Osteoblast (primary cell): ENCODE data around the gene SCGN. TPM values are rescaled to one million over a fixed set of nuclear protein-coding genes. Genes with fewer than 3 reads are reported as not detected.
"Not testable (repeated sequence)": the region's sequence is repeated elsewhere in the genome, so short reads cannot be mapped to it uniquely, and the experiment has no call there.

Experiments used
- DNase-seq: peaks from one replicate; pipeline ENCODE4 v3.0.0; 2011; ENCODE audit warnings: low spot score, mixed read lengths; ENCODE audit not compliant: insufficient read length; ENCODE audit errors: missing footprints
- H2AFZ ChIP-seq: 2 replicates; pipeline ENCODE4 v1.6.0; 2011; ENCODE audit warnings: mild to moderate bottlenecking, low read length
- H3K27ac ChIP-seq: 2 replicates; pipeline ENCODE4 v1.5.1; 2011; ENCODE audit warnings: mild to moderate bottlenecking, low read depth, low read length, moderate library complexity
- H3K27me3 ChIP-seq: 2 replicates; pipeline ENCODE4 v1.6.0; 2012; ENCODE audit warnings: mild to moderate bottlenecking, control low read depth, inconsistent platforms, low read length, moderate library complexity; ENCODE audit not compliant: insufficient read depth
- H3K36me3 ChIP-seq: 2 replicates; pipeline ENCODE4 v1.5.1; 2011; ENCODE audit warnings: mild to moderate bottlenecking, low read length, control low read depth, moderate library complexity; ENCODE audit not compliant: insufficient read depth
- H3K4me1 ChIP-seq: 2 replicates; pipeline ENCODE4 v1.5.1; 2011; ENCODE audit warnings: mild to moderate bottlenecking, low read length, control low read depth, moderate library complexity; ENCODE audit not compliant: insufficient read depth
- H3K4me2 ChIP-seq: 2 replicates; pipeline ENCODE4 v1.6.0; 2011; ENCODE audit warnings: mild to moderate bottlenecking, low read length; ENCODE audit not compliant: insufficient read depth
- H3K4me3 ChIP-seq: fragments of 200-600 bp; sonication (generic); 3 replicates; pipeline ENCODE4 v1.5.1; 2012; ENCODE audit warnings: mild to moderate bottlenecking, low read length, inconsistent platforms; ENCODE audit not compliant: insufficient read depth
- H3K79me2 ChIP-seq: 2 replicates; pipeline ENCODE4 v1.6.0; 2012; ENCODE audit warnings: mild to moderate bottlenecking, low read length, control low read depth, inconsistent platforms; ENCODE audit not compliant: insufficient read depth
- H3K9me3 ChIP-seq: 2 replicates; pipeline ENCODE4 v1.5.1; 2011; ENCODE audit warnings: low read depth, low read length, control low read depth
- H4K20me1 ChIP-seq: 2 replicates; pipeline ENCODE4 v1.6.0; 2012; ENCODE audit warnings: mild to moderate bottlenecking, low read length, control low read depth; ENCODE audit not compliant: insufficient read depth
- total RNA-seq: library from RNA; depleted of rRNA; stranded (reverse); fragments of >200 nt; gene quantifications from 2 replicates; pipeline ENCODE4 v1.2.3, GENCODE V29; 2012
- TF ChIP-seq, protein P1 (sequence below): IDR thresholded peaks from 2 replicates; pipeline ENCODE4 v1.5.1; 2011; ENCODE audit warnings: mild to moderate bottlenecking, low read depth, low read length, moderate library complexity; ENCODE audit errors: extremely low read depth

SCGN gene
- total RNA-seq, 1 donor = not detected

DNA sequence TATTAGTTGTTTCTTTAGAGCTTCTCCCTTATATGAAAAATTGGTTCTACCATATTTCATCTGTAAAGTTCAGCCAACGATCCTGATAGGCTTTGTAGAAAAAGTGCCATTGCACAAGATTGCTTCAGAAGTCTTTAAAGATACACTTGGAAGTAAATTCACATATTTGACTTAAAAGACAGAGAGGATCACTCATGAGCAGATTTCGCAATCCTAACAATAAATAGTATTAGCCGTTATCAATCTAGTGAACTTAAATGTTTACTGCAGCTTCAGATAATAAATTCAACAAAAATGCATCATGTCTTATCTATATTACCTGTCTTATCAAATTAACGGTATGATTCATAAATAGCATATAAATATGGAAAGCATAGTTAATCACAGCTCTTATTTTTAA lies 93.8 kb downstream of the SCGN start:
- H3K4me2 ChIP-seq = no peak overlapping the region
- no peak overlapping the region for H3K4me3 ChIP-seq
- no peaks in the 10 kb centered on the region for H3K36me3 ChIP-seq
- TF ChIP-seq, protein P1, sequence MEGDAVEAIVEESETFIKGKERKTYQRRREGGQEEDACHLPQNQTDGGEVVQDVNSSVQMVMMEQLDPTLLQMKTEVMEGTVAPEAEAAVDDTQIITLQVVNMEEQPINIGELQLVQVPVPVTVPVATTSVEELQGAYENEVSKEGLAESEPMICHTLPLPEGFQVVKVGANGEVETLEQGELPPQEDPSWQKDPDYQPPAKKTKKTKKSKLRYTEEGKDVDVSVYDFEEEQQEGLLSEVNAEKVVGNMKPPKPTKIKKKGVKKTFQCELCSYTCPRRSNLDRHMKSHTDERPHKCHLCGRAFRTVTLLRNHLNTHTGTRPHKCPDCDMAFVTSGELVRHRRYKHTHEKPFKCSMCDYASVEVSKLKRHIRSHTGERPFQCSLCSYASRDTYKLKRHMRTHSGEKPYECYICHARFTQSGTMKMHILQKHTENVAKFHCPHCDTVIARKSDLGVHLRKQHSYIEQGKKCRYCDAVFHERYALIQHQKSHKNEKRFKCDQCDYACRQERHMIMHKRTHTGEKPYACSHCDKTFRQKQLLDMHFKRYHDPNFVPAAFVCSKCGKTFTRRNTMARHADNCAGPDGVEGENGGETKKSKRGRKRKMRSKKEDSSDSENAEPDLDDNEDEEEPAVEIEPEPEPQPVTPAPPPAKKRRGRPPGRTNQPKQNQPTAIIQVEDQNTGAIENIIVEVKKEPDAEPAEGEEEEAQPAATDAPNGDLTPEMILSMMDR = no peak
- H3K4me1 ChIP-seq = no peaks in the 10 kb centered on the region
- no peak overlapping the region for H2AFZ ChIP-seq
- no peak overlapping the region for H3K27ac ChIP-seq
- no peak for DNase-seq
- H4K20me1 ChIP-seq = no peaks in the 10 kb centered on the region
- H3K79me2 ChIP-seq = no peaks in the 10 kb centered on the region
- no peaks in the 10 kb centered on the region for H3K9me3 ChIP-seq
- no peaks in the 10 kb centered on the region for H3K27me3 ChIP-seq

DNA sequence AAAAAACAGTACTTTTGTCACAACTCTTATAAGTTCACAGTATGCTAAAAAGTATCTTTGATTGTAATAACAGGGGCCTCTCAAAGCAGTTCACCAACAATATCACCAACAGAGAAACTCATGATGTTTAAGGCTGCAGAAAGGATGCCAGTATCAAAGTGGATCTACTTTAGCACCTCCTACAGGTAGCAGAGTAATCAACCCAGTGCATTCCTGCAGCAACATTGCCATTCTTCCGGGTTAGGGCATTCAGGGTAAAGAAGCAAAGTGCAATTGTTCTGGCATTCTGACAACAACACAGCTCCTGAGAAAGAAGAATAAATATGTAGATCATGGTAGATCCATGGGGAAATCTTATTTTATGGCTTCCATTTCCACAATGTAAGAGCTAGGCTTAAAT lies 95.0 kb downstream of the SCGN start:
- Histone ChIP-seq H3K4me2 (no peak overlapping the region), H3K79me2 (no peaks in the 10 kb centered on the region), H2AFZ (no peak overlapping the region), H3K4me1 (no peaks in the 10 kb centered on the region), H4K20me1 (no peaks in the 10 kb centered on the region), H3K9me3 (no peaks in the 10 kb centered on the region), H3K4me3 (no peak overlapping the region), H3K27me3 (no peaks in the 10 kb centered on the region), H3K36me3 (no peaks in the 10 kb centered on the region), H3K27ac (no peak overlapping the region)
- no peak for DNase-seq
- TF ChIP-seq, protein P1 = no peak

GRCh38 chr6:25747477-25747876 lies 95.5 kb downstream of the SCGN start:
- Histone ChIP-seq H4K20me1 (no peaks in the 10 kb centered on the region), H3K4me1 (no peaks in the 10 kb centered on the region), H3K27me3 (no peaks in the 10 kb centered on the region), H3K4me3 (no peak overlapping the region), H3K4me2 (no peak overlapping the region), H3K9me3 (no peaks in the 10 kb centered on the region), H3K27ac (no peak overlapping the region), H3K36me3 (no peaks in the 10 kb centered on the region), H2AFZ (no peak overlapping the region), H3K79me2 (no peaks in the 10 kb centered on the region)
- TF ChIP-seq, protein P1 = no peak
- DNase-seq = no peak

DNA sequence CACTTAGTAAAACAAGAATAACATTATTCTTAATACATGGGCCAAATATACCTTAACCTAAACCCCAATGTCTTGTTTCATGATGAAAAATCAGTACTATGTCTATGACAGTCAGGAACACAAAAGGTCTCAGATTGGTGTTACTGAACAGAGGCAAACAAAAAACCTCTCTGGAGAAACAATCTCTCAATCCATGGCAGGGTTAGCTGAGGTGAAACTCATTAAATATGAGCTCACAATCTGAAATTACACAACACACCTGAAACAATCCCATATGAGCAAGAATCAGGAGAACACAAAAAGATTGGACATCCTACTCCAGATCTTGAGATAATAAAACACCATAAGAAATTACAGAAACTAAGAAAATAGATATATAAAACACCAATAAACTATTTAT lies 96.0 kb downstream of the SCGN start:
- TF ChIP-seq, protein P1 = no peak
- Histone ChIP-seq H3K4me2 (no peak overlapping the region), H2AFZ (no peak overlapping the region), H3K4me3 (no peak overlapping the region), H3K36me3 (no peaks in the 10 kb centered on the region), H3K79me2 (no peaks in the 10 kb centered on the region), H3K27me3 (no peaks in the 10 kb centered on the region), H3K9me3 (no peaks in the 10 kb centered on the region), H4K20me1 (no peaks in the 10 kb centered on the region), H3K27ac (no peak overlapping the region), H3K4me1 (no peaks in the 10 kb centered on the region)
- DNase-seq = no peak

DNA sequence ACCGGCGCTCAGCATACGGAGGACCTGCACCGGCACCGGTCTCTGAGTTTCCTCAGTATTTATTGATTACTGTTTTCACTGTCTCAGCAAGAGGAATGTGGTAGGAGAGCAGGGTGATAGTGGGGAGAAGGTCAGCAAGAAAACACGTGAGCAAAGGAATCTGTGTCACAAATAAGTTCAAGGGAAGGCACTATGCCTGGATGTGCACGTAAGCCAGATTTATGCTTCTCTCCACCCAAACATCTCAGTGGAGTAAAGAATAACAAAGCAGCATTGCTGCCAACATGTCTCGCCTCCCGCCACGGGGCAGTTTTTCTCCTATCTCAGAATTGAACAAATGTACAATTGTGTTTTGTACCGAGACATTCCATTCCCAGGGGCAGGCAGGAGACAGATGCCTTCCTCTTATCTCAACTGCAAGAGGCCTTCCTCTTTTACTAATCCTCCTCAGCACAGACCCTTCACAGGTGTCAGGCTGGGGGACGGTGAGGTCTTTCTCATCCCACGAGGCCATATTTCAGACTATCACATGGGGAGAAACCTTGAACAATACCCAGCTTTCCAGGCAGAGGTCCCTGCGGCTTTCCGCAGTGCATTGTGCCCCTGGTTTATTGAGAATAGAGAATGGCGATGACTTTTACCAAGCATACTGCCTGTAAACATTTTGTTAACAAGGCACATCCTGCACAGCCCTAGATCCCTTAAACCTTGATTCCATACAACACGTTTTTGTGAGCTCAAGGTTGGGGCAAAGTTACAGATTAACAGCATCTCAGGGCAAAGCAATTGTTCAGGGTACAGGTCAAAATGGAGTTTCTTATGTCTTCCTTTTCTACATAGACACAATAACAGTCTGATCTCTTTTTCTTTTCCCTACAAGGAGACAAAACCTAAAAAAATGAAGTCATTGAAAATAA lies 96.8 kb downstream of the SCGN start:
- H3K4me2 ChIP-seq, H3K36me3 ChIP-seq, H3K4me1 ChIP-seq, H3K27ac ChIP-seq, H2AFZ ChIP-seq, H4K20me1 ChIP-seq, H3K9me3 ChIP-seq, H3K27me3 ChIP-seq, H3K79me2 ChIP-seq, H3K4me3 ChIP-seq, DNase-seq: not testable (repeated sequence)
